Testis (tissue), 2 donors: ENCODE measurements around the gene RHPN2.
"Not testable (repeated sequence)": the region's sequence is repeated elsewhere in the genome, so short reads cannot be mapped to it uniquely, and the experiment has no call there.

Source experiments
- POLR2A ChIP-seq: fragments of 450-650 bp; IDR thresholded peaks from one replicate; pipeline ENCODE4 v1.6.1; 2017; ENCODE audit warnings: antibody characterized with exemption, mild to moderate bottlenecking, moderate library complexity
- TF ChIP-seq, protein P1 (sequence below), 3 experiments: fragments of 450-650 bp in 2 of 3; fragments of 200-600 bp in 1 of 3; sonication (generic) in 1 of 3; IDR thresholded peaks; one replicate each; pipeline ENCODE4 v1.5.1; 2016 to 2019; ENCODE audit warnings: antibody characterized with exemption in 3 of 3, mild to moderate bottlenecking in 2 of 3, moderate library complexity in 1 of 3

DNA sequence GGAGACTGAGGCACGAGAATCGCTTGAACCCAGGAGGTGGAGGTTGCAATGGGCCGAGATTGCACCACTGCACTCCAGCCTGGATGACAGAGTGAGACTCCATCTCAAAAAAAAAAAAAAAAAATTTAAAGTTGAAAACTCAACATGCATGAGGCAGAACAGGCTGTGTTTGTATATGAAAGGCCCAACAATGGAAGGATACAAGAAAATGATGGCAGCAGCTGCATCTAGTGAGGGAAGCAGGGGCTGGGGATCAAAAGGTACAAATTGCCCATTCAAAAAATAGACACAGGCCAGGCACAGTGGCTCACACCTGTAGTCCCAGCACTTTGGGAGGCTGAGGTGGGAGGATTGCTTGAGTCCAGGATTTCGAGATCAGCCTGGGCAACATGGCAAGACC, 86.9 kb downstream of the RHPN2 start:
- TF ChIP-seq, protein P1, sequence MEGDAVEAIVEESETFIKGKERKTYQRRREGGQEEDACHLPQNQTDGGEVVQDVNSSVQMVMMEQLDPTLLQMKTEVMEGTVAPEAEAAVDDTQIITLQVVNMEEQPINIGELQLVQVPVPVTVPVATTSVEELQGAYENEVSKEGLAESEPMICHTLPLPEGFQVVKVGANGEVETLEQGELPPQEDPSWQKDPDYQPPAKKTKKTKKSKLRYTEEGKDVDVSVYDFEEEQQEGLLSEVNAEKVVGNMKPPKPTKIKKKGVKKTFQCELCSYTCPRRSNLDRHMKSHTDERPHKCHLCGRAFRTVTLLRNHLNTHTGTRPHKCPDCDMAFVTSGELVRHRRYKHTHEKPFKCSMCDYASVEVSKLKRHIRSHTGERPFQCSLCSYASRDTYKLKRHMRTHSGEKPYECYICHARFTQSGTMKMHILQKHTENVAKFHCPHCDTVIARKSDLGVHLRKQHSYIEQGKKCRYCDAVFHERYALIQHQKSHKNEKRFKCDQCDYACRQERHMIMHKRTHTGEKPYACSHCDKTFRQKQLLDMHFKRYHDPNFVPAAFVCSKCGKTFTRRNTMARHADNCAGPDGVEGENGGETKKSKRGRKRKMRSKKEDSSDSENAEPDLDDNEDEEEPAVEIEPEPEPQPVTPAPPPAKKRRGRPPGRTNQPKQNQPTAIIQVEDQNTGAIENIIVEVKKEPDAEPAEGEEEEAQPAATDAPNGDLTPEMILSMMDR (IDR thresholded peaks at IDR 0.05), result not testable (repeated sequence)
- not testable (repeated sequence) for TF ChIP-seq POLR2A
